Measurements from ENCODE around the gene C1orf185. TPM values are rescaled to one million over a fixed set of nuclear protein-coding genes. Genes with fewer than 3 reads are reported as not detected.
"Not testable (repeated sequence)": the region's sequence is repeated elsewhere in the genome, so short reads cannot be mapped to it uniquely, and the experiment has no call there.

The C1orf185 gene
- total RNA-seq, 2 donors from 2014 or later = not detected

- no peak overlapping the region for H3K4me3 ChIP-seq
- no peaks in the 10 kb centered on the region for H3K9me3 ChIP-seq
- H3K9ac ChIP-seq (ENCODE audit: low read depth in 2 of 2, low read length in 2 of 2) = no peak overlapping the region
- no peak overlapping the region for H3K27ac ChIP-seq
- intact Hi-C loops (cut with DNase I) = no loop called here
- no peak for TF ChIP-seq CTCF (IDR thresholded peaks at IDR 0.05)
- H3K36me3 ChIP-seq = no peaks in the 10 kb centered on the region
- H3K27me3 ChIP-seq = no peaks in the 10 kb centered on the region
- H3K4me1 ChIP-seq = no peaks in the 10 kb centered on the region
- no peak for DNase-seq
Observed at GRCh38 chr1:51133045-51133444, 31.0 kb downstream of the C1orf185 start.

- H3K36me3 ChIP-seq; intact Hi-C loops (cut with DNase I); DNase-seq; H3K27ac ChIP-seq; H3K9me3 ChIP-seq; H3K4me1 ChIP-seq; H3K9ac ChIP-seq (ENCODE audit: low read depth in 2 of 2, low read length in 2 of 2); H3K4me3 ChIP-seq; H3K27me3 ChIP-seq: not testable (repeated sequence)
Observed at GRCh38 chr1:51137696-51138095, 35.7 kb downstream of the C1orf185 start.

GRCh38 chr1:51139474-51139873 lies 37.4 kb downstream of the C1orf185 start:
- no peak for DNase-seq

GRCh38 chr1:51147394-51147793 lies 45.4 kb downstream of the C1orf185 start:
- H3K27me3 ChIP-seq = no peaks in the 10 kb centered on the region
- no peaks in the 10 kb centered on the region for H3K36me3 ChIP-seq
- DNase-seq = no peak
- TF ChIP-seq CTCF (IDR thresholded peaks at IDR 0.05) = no peak
- no peak overlapping the region for H3K27ac ChIP-seq
- H3K4me1 ChIP-seq = no peaks in the 10 kb centered on the region
- no peak overlapping the region for H3K4me3 ChIP-seq
- intact Hi-C loops (cut with DNase I) = no loop called here
- no peak overlapping the region for H3K9ac ChIP-seq (ENCODE audit: low read depth in 2 of 2, low read length in 2 of 2)
- H3K9me3 ChIP-seq = no peaks in the 10 kb centered on the region

More at GRCh38 chr1:51139474-51139873, 37.4 kb downstream of the C1orf185 start:
- Histone ChIP-seq H3K4me3 (no peak overlapping the region), H3K9ac (ENCODE audit: low read depth in 2 of 2, low read length in 2 of 2) (no peak overlapping the region), H3K36me3 (no peaks in the 10 kb centered on the region), H3K27me3 (no peaks in the 10 kb centered on the region), H3K9me3 (no peaks in the 10 kb centered on the region), H3K4me1 (no peaks in the 10 kb centered on the region), H3K27ac (no peak overlapping the region)
- intact Hi-C loops (cut with DNase I) = no loop called here
- no peak for TF ChIP-seq CTCF (IDR thresholded peaks at IDR 0.05)

GRCh38 chr1:51154776-51155175 lies 52.7 kb downstream of the C1orf185 start:
- Histone ChIP-seq H3K9ac (ENCODE audit: low read depth in 2 of 2, low read length in 2 of 2) (no peak overlapping the region), H3K27ac (no peak overlapping the region), H3K27me3 (no peaks in the 10 kb centered on the region), H3K9me3 (no peaks in the 10 kb centered on the region), H3K36me3 (no peaks in the 10 kb centered on the region), H3K4me3 (no peak overlapping the region), H3K4me1 (no peaks in the 10 kb centered on the region)
- DNase-seq = no peak
- TF ChIP-seq CTCF (IDR thresholded peaks at IDR 0.05) = no peak
- intact Hi-C loops (cut with DNase I) = no loop called here

- Histone ChIP-seq H3K4me1 (no peaks in the 10 kb centered on the region), H3K27ac (no peak overlapping the region), H3K27me3 (no peaks in the 10 kb centered on the region), H3K4me3 (no peak overlapping the region), H3K9ac (ENCODE audit: low read depth in 2 of 2, low read length in 2 of 2) (no peak overlapping the region), H3K36me3 (no peaks in the 10 kb centered on the region), H3K9me3 (no peaks in the 10 kb centered on the region)
- TF ChIP-seq CTCF (IDR thresholded peaks at IDR 0.05) = no peak
- intact Hi-C loops (cut with DNase I) = no loop called here
- DNase-seq = no peak
Observed at GRCh38 chr1:51156752-51157151, 54.7 kb downstream of the C1orf185 start.

Measured in colonic mucosa (tissue), 4 donors.